WI38 (cell line): ENCODE data around the gene SLC31A2.
A peak's percentile ranks its signal among the peaks of the same experiment; 100 is the strongest.
"Not testable (repeated sequence)": the region's sequence is repeated elsewhere in the genome, so short reads cannot be mapped to it uniquely, and the experiment has no call there.

Experiments
- H3K4me3 ChIP-seq: 2 replicates; pipeline ENCODE4 v1.5.1; 2011; ENCODE audit warnings: low read depth, mild to moderate bottlenecking, control low read depth, low read length
- TF ChIP-seq, protein P1 (sequence below): IDR thresholded peaks from 2 replicates; pipeline ENCODE4 v1.5.1; 2012; ENCODE audit warnings: low read depth, mild to moderate bottlenecking, control low read depth, low read length

The SLC31A2 gene

DNA sequence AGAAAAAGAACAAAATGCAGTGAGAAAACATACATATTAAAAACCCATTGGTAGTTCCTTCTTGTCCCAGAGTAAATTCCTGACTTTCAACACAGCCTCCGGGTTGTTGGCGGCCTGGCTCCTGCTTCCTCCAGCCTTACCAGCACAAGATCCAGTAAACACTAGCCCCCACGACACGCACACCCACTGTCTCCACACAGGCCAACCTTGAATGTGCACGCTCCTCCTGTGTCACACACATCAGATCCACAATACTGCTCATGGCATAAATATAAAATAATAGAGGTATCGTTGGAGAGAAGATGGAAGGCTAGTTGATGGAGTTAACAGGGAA lies 2.5 kb upstream of the SLC31A2 start:
- TF ChIP-seq, protein P1, sequence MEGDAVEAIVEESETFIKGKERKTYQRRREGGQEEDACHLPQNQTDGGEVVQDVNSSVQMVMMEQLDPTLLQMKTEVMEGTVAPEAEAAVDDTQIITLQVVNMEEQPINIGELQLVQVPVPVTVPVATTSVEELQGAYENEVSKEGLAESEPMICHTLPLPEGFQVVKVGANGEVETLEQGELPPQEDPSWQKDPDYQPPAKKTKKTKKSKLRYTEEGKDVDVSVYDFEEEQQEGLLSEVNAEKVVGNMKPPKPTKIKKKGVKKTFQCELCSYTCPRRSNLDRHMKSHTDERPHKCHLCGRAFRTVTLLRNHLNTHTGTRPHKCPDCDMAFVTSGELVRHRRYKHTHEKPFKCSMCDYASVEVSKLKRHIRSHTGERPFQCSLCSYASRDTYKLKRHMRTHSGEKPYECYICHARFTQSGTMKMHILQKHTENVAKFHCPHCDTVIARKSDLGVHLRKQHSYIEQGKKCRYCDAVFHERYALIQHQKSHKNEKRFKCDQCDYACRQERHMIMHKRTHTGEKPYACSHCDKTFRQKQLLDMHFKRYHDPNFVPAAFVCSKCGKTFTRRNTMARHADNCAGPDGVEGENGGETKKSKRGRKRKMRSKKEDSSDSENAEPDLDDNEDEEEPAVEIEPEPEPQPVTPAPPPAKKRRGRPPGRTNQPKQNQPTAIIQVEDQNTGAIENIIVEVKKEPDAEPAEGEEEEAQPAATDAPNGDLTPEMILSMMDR = no peak
- H3K4me3 ChIP-seq = no peak overlapping the region

DNA sequence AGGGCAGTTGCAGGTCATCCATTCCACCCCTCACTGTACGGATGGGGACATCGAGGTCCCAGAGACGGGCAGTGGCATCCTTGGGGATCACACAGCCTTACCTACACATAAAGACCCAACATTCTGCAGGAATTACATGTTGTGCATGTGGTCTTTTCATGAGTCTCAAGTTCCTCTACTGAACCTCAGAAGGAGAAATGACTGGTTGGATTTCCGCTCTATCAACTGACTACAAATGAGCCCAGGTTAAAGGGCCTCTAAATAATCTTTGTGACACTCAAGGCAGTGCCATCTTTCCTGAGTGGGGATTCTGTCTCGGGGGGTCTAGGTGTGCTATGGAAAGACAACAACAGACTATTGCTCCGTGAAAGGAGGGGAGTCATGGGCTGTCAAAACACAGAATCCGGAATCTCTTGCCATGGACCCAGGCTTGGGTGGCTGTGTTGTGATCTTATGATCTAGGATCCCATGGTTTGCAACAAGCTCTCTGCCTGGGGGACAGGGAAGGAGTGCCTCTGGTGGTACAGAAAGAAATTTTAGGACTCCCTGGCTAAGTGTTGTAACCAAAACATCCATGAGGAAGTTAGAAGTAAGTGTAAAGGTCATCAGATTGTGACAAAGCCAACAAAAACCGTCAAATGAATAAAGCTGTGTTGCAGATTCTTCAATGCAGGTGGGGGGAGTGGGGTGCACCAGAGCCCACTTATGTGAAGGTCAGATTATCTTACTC lies 1.9 kb upstream of the SLC31A2 start:
- TF ChIP-seq, protein P1 = no peak
- no peak overlapping the region for H3K4me3 ChIP-seq

DNA sequence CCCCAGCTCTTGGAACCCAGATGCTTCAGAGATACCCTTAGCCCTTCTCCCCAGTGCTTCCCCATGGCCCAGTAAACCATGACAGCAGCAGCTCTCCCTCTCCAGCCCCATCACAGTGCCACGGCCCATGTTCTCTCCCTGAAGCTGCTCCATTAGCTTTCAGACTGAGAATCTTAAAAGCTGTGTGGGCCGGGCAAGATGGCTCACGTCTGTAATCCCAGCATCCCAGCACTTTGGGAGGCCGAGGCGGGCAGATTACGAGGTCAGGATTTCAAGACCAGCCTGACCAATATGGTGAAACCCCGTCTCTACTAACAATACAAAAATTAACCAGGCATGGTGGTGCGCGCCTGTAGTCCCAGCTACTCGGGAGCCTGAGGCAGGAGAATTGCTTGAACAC lies 1.2 kb upstream of the SLC31A2 start:
- H3K4me3 ChIP-seq = not testable (repeated sequence)

DNA sequence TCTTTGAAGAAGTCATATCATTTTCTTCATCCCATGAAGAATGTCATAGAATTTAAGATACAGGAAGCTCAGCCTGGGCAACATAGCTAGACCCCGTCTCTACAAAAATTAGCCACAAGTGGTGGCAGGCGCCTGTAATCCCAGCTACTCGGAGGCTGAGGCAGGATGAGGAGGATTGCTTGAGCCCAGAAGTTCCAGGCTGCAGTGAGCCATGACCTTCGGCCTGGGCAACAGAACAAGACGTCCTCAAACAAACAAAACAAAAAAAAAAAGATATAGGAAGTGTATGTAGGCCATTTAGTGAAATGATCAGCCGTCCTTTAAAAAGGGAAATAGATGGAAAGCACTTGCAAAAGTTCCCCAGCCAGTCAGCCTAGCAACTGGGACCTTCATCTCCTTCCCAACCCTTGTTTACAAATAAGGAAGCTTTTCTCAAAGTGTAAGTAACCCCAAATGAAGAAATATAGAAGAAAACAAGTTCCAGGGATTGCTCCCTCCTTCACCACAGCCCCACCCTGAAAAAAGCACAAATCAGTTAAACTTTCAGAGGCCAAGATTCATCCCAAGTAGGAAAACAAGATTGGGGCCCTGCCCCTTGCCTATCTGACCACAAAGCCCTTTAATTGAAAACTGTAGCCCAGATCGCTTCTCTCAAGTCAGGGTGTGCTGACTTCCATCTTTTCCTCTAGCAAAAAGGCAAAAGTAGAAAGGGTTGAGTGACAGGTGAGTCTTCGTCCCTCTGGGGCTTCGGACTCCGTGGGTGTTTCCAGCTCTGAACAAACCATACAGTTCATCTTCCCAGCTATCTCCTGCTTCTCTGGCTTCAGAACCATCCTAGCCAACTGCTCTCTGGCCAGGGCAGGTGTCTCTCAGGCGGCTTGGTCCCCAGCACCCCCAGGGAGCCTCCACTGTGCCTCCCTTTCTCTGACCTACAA lies 1.2 kb downstream of the SLC31A2 start:
- TF ChIP-seq, protein P1 = no peak
- H3K4me3 ChIP-seq = peak overlapping the region; percentile 86

DNA sequence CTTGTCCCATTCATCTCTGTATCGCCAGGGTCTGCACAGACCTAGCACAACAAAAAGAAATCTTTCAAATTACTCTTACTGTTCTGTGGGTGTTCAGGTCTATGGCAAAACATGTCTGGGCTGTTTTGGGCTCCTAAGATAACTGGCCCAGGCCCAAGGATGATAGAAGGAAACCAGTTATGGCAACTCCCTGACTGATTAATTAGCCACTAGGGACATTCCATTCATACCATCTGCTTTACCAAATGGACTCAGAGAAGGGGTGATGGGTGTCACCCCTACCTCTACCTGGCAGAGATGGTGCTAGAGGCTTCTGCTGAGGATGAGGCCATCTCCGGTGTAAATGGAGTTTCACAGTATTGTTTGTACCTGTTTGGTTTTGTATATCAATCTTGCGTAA lies 1.9 kb downstream of the SLC31A2 start:
- TF ChIP-seq, protein P1 = no peak
- H3K4me3 ChIP-seq = no peak overlapping the region

DNA sequence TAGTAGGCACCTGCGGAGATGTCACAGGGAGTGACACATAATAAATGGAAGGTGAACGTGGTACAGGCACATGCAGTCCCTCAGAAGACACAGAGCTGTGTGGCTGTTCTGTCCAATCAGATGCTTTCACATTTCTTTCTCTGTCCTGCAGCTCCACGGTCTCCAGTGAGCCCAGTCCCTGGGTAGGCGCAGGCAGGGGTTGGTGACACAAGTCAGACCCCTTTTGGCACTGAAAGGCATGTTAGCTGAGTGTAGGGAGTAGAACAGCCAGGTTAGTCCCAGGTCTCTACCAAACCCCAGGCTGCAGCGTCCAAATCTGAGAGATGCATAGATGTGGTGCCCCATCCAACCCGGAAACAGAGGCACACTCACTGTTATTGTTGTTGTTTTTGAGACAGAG lies 2.8 kb downstream of the SLC31A2 start:
- no peak overlapping the region for H3K4me3 ChIP-seq
- TF ChIP-seq, protein P1 = no peak

DNA sequence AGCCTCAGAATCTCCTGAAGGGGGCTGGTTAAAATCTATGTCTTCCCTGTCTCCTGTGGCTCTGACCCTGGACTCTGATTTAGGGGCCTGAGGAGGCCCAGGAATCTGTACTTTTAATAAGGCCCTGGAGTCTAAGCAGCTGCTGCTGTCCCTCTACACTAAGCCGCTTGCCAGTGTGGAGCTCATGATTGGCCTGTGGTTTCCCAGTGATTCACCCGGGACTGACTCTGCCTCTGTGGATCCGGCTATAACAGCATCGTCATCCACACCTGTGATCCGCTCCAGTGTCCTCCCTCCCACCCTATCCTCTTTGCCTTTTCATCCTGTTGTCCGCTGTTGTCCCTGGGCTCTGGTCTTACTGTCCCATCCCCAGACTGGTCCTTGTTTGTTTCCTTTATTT lies 3.7 kb downstream of the SLC31A2 start:
- no peak overlapping the region for H3K4me3 ChIP-seq
- TF ChIP-seq, protein P1 = no peak
